C1 segment of cervical spinal cord (tissue), 14 donors: ENCODE results near the gene CYP8B1.

Source experiments
- DNase-seq, 14 donors: peaks; one replicate each; lab custom pipeline; 2025; lab: John Stamatoyannopoulos, UW

Gene CYP8B1

DNA sequence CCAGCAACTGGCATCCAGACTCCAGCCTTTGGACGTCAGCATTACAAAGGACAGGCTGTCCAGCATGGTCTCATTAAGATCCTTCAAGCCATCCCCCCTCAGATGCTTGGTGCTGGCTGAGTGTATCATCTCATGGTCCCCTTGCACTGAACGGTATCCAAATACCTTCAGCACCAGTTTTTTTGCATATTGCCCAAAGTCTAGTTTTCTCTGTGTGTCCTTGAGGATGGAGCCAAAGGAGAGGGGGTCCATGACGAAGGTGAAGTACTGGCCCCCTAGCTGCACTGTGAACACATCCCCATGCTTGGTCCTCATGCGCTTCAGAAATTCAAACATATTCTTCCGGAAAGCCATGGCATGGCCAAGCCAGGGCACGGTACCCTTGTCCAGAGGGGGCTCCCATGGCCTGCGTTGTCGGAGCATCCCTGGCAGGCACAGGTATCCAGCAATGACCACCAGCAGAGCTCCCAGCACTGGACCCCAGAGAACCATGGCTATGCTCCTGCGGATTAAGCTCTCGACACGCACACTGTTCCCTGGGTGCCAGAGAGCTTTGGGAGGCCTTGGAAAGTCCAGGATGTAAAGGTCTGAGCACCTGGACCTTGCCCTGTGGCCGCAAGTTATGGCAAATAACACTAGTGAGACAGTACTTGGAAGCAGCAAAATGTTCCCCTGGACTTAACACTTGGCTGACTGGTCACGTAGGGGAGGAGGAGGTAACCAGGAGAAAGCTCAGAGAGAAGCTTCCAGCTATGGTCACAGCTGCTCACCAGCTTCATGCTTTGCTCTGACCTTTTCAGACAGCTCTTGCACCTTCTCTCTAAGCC, at the start of gene CYP8B1:
TSS of gene CYP8B1 (minus strand) at position 555 of the 827 bp plus-strand sequence. CDS start at position 492, 63 bp downstream.
- no peak for DNase-seq

DNA sequence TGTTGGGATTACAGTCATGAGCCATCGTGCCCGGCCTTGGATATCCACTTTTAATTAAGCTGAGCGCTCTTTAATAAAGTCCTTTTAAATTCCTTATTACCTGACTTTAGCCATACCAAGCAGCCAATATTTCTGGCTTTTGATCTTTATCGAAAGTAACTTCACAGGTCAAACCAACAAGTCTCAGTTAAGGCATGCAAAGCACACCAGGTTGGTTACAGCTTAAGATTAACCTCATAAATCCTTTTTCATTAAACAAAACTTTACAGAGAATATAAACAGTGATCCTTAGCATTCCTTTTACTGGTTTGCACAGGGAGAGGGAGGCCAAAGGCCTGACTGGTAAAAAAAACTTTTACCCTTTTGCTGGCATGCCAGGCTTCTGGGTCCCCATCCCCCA, 47.9 kb upstream of the CYP8B1 start:
- DNase-seq: no peak

GRCh38 chr3:42914771-42915515, 39.3 kb upstream of the CYP8B1 start:
- no peak for DNase-seq

DNA sequence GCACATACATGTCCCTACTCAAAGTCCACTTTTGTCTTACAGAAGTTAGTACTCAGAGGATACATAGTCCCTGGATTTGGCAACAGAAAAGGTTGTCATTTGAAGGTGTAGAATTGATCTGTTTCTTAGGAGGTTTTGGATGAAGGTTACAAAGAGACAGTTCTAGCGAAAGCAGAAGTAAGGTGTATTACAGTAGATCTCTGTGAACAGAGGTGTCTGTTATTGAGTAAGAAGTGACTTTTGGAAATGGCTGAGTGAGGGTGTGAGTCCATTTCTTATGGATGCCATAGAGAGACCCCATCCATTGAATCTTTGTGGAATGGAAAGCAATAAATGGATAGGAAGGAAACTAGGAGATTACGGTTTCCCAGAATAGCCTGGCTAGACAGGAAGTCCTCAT, 35.9 kb upstream of the CYP8B1 start:
- no peak for DNase-seq

DNA sequence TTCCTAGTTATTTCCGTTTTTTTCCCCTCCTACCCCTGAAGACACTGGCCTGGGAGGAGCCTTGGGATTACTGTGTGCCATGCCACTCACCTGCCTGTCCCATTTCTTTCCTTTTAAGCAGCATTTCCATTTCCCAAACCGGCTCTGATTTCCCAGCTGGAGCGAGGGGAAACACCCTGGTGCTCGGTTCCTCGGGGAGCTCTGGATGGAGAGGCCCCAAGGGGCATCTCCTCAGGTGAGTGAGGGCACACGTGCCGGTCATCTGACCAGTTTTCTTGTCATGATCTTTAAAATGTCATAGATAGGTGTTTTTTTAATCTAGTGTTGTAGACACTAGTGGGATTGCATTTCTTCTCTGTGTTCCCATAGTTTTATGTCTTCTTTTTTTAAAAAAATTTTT, 33.0 kb upstream of the CYP8B1 start:
- DNase-seq: no peak

GRCh38 chr3:42906848-42907183, 31.1 kb upstream of the CYP8B1 start:
- peak in 1 of 14 donors; percentile 7 for DNase-seq

DNA sequence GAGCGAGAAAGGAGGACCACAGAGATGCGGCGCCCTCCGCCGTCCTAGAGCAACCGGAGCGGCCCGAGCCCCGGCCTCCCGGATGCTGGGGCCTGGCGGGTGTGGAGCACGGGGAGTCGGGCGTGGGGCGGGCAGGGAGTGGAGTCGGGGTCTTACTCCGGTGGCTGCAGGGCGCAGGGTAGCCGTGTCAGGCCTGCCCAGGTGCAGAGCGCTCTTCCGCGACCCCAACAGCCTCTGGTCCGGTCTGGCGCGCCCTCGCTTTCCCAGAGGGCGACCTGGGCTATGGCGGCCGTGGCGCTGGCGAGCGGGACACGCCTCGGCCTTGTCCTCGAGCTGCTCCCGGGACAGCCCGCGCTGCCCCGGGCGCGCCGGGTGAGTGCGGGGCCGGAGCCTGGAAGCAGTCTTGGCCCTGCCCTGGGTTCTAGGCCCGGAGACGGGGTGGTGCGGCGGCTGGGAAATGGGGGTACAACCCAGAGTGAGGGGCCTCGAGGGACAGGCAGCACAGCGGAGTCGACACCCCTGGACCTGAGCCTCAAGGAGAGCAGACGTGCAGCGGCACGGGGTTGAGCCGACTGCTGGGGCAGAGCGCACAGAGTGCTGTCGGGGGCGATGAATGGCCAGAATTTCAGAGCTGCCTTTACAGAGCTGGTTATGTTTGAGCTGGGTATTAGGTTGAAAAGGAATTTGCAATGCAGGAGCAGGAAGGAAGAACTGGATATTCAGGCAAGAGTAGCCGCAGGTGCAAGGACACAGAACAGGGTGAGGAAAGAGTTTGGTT, 30.6 kb upstream of the CYP8B1 start, which contains the start of gene ZNF662:
TSS of gene ZNF662 (plus strand) at position 73 of the 778 bp plus-strand sequence. CDS start 1,973 bp downstream, outside the sequence.
- peak in 13 of 14 donors; percentile 9 to 79 (median 36) for DNase-seq

GRCh38 chr3:42905740-42906069, 30.0 kb upstream of the CYP8B1 start:
- DNase-seq: no peak

- no peak for DNase-seq
Observed at GRCh38 chr3:42904076-42904475, 28.4 kb upstream of the CYP8B1 start.

DNA sequence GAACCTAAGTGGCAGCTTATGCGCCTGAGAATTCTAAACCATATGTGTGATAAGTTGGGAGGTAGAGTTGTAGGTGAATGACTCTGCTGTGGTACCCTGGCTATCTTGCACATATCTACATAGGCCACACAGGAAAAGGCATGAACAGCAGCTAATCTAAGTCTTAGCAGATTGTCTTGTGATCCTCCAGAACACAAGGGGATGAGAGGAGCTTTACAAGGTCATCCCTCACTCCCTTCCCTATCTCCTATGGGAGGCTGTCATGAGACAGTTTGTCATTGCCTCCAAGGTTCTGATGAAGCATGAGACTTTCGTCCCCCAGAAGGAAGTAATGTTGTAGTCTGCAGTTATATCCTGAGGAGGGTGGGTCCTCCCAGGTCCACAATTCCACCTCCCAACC, 26.6 kb upstream of the CYP8B1 start:
- no peak for DNase-seq

- no peak for DNase-seq
Observed at GRCh38 chr3:42901073-42901415, 25.4 kb upstream of the CYP8B1 start.

DNA sequence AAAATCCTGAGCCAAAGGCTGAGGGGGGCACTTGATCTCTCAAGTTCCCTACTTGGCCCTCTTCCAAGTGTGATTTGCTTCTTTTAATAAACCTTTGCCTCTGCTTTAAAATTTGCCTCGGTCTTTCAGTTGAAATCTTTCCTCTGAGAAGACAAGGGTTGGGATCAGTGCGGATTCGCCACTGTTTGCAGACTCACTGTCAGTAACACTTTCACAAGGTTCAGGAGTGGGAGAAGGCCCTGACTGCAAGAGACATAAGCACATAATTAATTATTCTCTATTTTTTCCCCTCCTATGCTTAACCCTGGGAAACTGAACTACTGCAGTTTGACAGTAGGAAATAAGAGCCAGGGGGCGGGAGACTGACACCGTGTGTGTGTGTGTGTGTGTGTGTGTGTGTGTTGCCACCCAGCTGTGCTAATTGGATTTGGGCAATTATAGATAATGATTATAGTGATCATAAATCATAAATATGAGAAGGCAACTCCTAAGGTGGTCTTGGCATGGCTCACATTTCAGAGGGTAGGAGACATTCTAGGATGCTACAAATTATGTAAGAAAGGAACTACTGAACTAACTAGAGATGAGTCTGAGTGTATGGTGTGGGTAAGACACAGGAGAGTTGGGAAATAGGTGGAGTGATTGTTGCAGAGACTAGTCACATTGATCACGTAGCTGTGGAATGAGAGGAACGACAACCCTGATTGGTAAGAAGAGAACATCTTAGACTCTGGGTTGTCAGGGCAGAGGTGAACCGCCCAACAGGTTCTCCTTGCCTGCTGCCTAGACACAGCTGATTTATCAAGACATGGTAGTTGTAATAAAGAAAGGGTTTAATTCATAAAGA, 24.8 kb upstream of the CYP8B1 start:
- no peak for DNase-seq

DNA sequence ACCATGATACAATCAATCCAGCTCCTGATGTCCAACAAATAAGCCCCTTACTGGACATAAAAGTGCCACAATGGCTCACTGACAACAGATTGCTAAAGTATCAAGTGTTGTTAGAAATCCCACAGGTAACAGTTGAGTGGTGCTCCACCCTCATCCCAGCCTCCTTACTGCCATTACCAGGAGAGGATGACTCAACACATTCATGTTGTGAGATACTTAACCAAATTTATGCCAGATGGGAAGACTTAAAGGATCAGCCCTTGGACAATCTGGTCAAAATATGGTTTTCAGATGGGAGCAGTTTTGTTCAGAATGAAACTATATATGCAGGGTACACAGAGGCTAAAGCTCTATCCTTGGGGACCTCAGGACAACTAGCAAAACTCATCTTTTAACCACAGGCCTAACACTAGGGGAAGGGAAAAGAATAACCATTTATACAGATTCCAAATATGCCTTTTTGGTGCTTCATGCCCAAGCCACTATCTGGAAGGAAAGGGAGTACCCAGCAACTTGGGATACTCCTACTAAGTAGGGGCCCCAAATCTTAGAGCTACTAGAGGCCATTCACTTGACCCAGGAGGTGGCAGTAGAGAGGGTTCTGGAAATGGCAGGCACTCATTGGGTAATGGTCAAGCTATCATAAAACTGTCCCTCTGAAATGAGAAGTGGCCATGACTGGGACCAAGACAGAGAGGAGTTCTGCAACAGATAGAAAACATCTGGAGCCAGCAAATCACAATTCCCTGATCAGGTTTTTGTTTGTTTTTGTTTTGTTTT, 23.4 kb upstream of the CYP8B1 start:
- no peak for DNase-seq

DNA sequence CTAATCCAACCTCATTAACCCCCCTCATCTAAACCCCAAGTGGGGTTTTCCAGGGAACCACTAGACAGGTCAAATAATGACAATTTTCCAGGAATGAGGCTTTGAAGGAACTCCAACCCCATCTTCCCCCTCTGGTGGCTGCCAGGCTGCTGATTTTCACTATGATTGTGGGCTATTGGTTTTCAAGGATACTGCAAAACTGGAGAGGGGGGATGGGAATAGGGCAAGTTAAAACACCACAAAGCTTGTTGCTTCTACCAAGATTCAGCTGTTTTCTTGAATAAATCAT, 19.8 kb upstream of the CYP8B1 start:
- DNase-seq: no peak

DNA sequence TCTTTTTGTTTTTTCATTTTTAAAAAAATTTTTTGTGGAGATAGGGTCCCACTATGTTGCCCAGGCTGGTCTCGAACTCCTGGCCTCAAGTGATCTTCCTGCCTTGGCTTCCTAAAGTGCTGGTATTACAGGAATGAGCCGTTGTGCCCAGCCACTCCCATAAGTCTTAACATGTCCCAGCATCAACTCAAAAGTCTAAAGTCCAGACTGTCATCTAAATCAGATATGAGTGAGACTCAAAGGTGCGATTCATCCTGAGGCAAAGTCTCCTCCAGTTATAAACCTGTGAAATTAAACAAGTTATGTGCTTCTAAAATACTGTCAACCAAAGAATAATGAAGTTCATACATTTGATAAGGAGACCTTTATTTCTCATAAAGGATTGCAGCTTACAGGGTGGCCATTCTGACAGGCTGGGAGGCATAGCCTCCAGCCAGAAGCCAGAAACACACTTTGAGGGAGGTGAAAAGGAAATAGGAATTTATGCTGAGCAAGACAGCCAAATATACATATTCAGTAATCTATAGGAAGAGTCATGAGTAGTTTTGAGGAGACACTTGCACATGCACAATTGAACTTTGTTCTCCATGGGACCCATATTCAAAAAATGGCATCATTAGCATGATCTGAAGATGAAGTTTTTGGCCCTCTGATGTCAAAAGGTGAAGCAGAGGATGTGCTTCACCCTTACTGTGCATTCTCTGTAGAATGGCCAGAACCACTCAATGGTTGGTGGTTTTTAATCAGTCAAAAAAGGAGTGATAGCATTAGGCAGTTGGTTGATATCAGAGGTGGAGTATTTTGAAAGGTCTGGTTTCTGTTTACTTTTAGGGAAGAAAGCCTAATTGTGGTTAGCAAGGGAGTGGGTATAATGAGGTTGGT, 19.3 kb upstream of the CYP8B1 start:
- DNase-seq: no peak

- no peak for DNase-seq
Observed at GRCh38 chr3:42892807-42893206, 17.1 kb upstream of the CYP8B1 start.

DNA sequence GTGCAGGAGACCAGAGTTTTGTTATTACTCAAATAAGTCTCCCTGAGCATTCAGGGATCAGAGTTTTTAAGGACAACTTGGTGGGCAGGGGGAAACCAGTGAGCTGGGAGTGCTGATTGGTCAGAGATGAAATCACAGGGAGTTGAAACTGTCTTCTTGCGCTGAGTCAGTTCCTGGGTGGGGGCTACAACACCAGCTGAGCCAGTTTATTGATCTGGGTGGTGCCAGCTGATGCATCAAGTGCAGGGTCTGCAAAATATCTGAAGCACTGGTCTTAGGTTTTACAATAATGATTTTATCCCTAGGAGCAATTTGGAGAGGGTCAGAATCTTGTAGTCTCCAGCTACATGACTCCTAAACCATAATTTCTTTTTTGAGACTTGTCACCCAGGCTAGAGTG, 16.5 kb upstream of the CYP8B1 start:
- DNase-seq: no peak

GRCh38 chr3:42891042-42891441, 15.4 kb upstream of the CYP8B1 start:
- no peak for DNase-seq

DNA sequence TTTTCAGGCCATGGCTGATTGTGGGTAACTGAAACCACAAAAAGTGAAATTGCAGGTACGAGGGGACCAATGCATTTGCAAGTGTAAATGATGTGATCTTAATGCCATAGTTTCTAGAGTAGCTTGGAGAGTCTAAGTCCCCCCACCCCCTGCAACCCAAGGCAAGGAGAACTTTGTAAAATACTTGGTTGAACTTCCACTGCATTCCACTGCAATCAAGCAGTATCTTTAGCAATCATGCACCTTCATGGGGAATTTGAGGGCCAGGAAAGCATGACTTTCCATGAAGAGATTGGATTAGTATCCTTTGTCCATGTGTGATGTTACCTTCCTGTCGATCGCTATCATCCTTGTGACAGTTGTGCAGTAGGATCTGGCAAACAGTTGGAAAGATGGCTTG, 11.4 kb upstream of the CYP8B1 start:
- DNase-seq: no peak

DNA sequence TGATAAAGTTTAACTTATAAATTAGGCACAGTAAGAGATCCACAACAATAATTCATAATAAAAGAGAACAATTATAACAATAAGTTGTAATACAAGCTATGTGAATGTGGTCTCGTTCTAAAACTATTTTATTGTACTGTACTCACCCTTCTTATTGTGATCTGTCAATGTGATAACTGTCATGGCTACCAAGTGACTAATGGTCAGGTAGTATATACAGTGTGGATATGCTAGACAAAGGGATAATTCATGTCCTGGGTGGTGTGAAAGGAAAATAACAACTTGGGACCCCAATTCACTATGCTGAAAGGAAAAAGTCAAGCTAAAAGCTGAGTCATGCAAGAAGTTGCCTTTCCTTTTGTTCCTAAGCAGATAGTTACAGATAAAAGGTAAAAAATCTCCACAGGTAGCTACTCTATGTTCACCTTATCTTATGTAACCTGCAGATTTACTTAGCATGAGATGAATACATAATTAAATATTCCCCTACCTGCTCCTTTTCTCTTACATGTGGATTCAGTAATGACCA, 10.7 kb upstream of the CYP8B1 start:
- no peak for DNase-seq
